Body of pancreas (tissue), 4 donors: ENCODE measurements around the gene NEDD4L. TPM values are rescaled to one million over a fixed set of nuclear protein-coding genes. Genes with fewer than 3 reads are reported as not detected.

ENCODE experiments used
- ATAC-seq: fragments of 150-250 bp; one replicate; pipeline ENCODE4 v1.9.1; 2016
- DNase-seq, 4 donors: peaks; one replicate each; pipeline ENCODE4 v3.0.0-alpha.2; 2019
- H3K27ac ChIP-seq, 4 donors: fragments of 200-600 bp; sonication (generic); 1 replicate in 3 of 4; 2 replicates in 1 of 4; pipeline versions ENCODE4 v1.5.1 to v1.6.1; 2016 to 2019; ENCODE audit warnings: mild to moderate bottlenecking in 1 of 4, mixed read lengths in 1 of 4, moderate library complexity in 1 of 4
- H3K27me3 ChIP-seq, 2 donors: fragments of 200-600 bp; sonication (generic); one replicate each; pipeline ENCODE4 v1.6.0; 2016; ENCODE audit warnings: mild to moderate bottlenecking in 1 of 2
- H3K36me3 ChIP-seq, 2 donors: fragments of 200-600 bp; sonication (generic); replicated peaks in 1 of 2; 2 replicates each; pipeline ENCODE4 v1.5.1; 2016; ENCODE audit warnings: low read depth in 2 of 2; ENCODE audit not compliant: insufficient read depth in 1 of 2
- H3K4me1 ChIP-seq: fragments of 200-600 bp; sonication (generic); one replicate; pipeline ENCODE4 v1.6.0; 2016
- H3K4me3 ChIP-seq, 2 donors: fragments of 200-600 bp; sonication (generic); 1 replicate in 1 of 2; 2 replicates in 1 of 2; pipeline ENCODE4 v1.5.1; 2016 to 2019
- H3K9me3 ChIP-seq, 3 donors: fragments of 200-600 bp; sonication (generic); 1 replicate in 2 of 3; 2 replicates in 1 of 3; pipeline ENCODE4 v1.5.1; 2016
- POLR2A ChIP-seq, 3 donors: fragments of 450-650 bp; IDR thresholded peaks; one replicate each; pipeline ENCODE4 v1.6.1; 2016; ENCODE audit warnings: antibody characterized with exemption in 3 of 3, mild to moderate bottlenecking in 2 of 3
- WGBS, 2 donors: methylation state at CpG; one replicate each; pipeline ENCODE4 v1.1.5; 2017; 5-methylcytosine and 5-hydroxymethylcytosine counted together
- intact Hi-C: fragments of 100-400 bp; cut with DNase I; formaldehyde crosslinking; loops from one replicate; pipeline ENCODE4 v1.15.1; 2023
- total RNA-seq, 2 donors: library from RNA; depleted of rRNA; stranded (reverse); fragments of >200 nt; gene quantifications; one replicate each; pipeline ENCODE4 v1.1.0, GENCODE V29; 2016
- TF ChIP-seq, protein P1 (sequence below), 7 experiments: fragments of 450-650 bp in 4 of 7; fragments of 200-600 bp in 3 of 7; sonication (generic) in 3 of 7; IDR thresholded peaks; one replicate each; pipeline ENCODE4 v1.5.1; 2016 to 2019; ENCODE audit warnings: antibody characterized with exemption in 7 of 7

NEDD4L gene
- total RNA-seq, 2 donors from 2014 or later: 105 to 108 TPM

DNA sequence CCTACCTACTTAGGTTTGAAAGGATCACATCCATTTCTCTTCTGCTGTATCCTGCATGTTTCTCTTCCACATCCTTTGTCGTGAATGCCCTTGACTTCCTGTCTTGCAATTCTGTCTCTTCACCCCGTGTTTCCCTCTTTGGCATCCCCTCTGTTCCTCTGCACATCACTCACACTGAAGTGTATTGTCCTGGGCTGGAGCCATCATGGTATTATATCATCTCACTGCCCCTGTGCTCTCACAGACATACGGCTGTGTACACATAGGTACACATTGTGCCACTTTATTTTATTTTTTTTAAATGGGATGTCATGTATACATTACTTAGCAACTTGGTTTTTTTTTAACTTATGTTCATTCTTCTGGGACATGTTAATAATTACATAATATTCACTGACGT, 293.3 kb downstream of the NEDD4L start:
- Histone ChIP-seq H3K4me1 (peaks cover 30% of the 10 kb centered on the region), H3K36me3 (peaks cover 0 to 6% of the 10 kb centered on the region in 2 donors), H3K4me3 (no peak overlapping the region), H3K9me3 (no peaks in the 10 kb centered on the region), H3K27ac (peak overlapping the region in 3 of 4 donors; percentile 54 to 70 (median 70)), H3K27me3 (no peaks in the 10 kb centered on the region)
- WGBS, 2 donors: 34 to 37% methylated on average over 4 of the region's 4 CpGs
- no peak for ATAC-seq
- intact Hi-C loops: no loop called here
- no peak for DNase-seq
- TF ChIP-seq, protein P1, sequence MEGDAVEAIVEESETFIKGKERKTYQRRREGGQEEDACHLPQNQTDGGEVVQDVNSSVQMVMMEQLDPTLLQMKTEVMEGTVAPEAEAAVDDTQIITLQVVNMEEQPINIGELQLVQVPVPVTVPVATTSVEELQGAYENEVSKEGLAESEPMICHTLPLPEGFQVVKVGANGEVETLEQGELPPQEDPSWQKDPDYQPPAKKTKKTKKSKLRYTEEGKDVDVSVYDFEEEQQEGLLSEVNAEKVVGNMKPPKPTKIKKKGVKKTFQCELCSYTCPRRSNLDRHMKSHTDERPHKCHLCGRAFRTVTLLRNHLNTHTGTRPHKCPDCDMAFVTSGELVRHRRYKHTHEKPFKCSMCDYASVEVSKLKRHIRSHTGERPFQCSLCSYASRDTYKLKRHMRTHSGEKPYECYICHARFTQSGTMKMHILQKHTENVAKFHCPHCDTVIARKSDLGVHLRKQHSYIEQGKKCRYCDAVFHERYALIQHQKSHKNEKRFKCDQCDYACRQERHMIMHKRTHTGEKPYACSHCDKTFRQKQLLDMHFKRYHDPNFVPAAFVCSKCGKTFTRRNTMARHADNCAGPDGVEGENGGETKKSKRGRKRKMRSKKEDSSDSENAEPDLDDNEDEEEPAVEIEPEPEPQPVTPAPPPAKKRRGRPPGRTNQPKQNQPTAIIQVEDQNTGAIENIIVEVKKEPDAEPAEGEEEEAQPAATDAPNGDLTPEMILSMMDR (IDR thresholded peaks at IDR 0.05): no peak
- no peak for TF ChIP-seq POLR2A (IDR thresholded peaks at IDR 0.05)

DNA sequence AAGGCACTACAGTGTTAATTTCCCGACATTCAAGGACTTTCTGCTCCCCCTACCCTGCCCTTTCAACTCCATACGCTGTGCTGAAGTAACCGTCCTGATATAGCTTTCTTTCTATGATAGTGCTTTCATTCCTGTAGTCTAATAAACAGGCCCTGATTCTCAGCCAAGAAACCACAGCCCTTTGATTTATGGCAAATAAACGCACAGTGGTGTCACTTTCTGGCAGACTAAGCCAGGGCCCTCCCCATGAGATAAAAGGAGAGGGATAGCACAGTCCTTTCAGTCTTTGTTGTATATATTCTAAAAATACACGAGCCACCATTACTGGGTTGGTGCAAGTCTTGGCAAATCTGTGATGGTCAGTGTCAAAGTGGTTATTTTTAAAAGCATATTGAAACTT, 293.7 kb downstream of the NEDD4L start:
- TF ChIP-seq, protein P1 (IDR thresholded peaks at IDR 0.05): no peak
- no peak for TF ChIP-seq POLR2A (IDR thresholded peaks at IDR 0.05)
- ATAC-seq: peak; percentile 45
- no peak for DNase-seq
- no peaks in the 10 kb centered on the region for H3K9me3 ChIP-seq
- H3K27me3 ChIP-seq: no peaks in the 10 kb centered on the region
- peak overlapping the region in 3 of 4 donors; percentile 54 to 70 (median 70) for H3K27ac ChIP-seq
- intact Hi-C loops: no loop called here
- 13 to 22% methylated on average over 5 of the region's 5 CpGs for WGBS, 2 donors
- H3K4me3 ChIP-seq: no peak overlapping the region
- peaks cover 0 to 6% of the 10 kb centered on the region in 2 donors for H3K36me3 ChIP-seq
- peaks cover 30% of the 10 kb centered on the region for H3K4me1 ChIP-seq

- H3K36me3 ChIP-seq: peaks cover 0 to 9% of the 10 kb centered on the region in 2 donors
- ATAC-seq: no peak
- TF ChIP-seq POLR2A (IDR thresholded peaks at IDR 0.05): no peak
- TF ChIP-seq, protein P1 (IDR thresholded peaks at IDR 0.05): no peak
- H3K27me3 ChIP-seq: no peaks in the 10 kb centered on the region
- no peaks in the 10 kb centered on the region for H3K9me3 ChIP-seq
- intact Hi-C loops: no loop called here
- no peak for DNase-seq
- H3K27ac ChIP-seq: peak overlapping the region in 3 of 4 donors; percentile 54 to 70 (median 70)
- no peak overlapping the region for H3K4me3 ChIP-seq
- peaks cover 30% of the 10 kb centered on the region for H3K4me1 ChIP-seq
- 70 to 72% methylated on average over 2 to 3 of the region's 3 CpGs for WGBS, 2 donors
Observed at GRCh38 chr18:58338141-58338540, 294.1 kb downstream of the NEDD4L start.

DNA sequence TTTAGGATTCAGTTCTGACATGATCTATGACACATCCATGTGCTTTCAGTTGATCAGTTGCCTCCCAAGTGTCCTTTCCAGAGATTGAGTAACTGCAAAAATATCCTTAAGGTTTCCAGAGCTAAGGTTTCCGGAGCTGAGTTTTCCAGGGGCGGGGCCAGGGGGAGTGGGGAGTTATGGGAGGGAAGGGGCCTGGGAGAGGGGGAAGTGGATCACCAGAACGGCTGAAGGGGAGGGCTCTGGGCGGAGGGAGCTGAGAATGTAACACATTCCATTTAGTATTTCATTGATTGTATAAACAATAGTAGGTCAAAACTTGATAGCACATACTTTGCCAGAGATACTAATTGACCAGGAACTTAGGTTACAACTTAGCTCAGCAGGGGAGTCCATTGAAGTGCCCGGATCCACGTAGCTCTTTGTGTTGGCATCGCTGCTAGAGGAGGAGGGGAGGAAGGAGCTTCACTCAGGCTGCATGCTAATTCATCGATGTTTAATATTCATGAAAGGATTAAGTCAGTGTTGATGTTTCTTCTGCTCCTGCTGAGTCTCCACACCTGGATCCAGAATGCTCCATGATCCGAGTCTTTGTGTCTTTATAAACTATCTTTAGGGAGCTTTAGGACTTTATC, 295.1 kb downstream of the NEDD4L start:
- Histone ChIP-seq H3K4me3 (no peak overlapping the region), H3K27me3 (no peaks in the 10 kb centered on the region), H3K9me3 (no peaks in the 10 kb centered on the region), H3K4me1 (peaks cover 30% of the 10 kb centered on the region), H3K36me3 (peaks cover 0 to 7% of the 10 kb centered on the region in 2 donors), H3K27ac (peak overlapping the region; percentile 25 to 70 (median 62))
- 19 to 24% methylated on average over 9 of the region's 9 CpGs for WGBS, 2 donors
- TF ChIP-seq, protein P1 (IDR thresholded peaks at IDR 0.05): no peak
- TF ChIP-seq POLR2A (IDR thresholded peaks at IDR 0.05): no peak
- ATAC-seq (peak; percentile 86), DNase-seq (peak; percentile 54 to 63 (median 58))
- intact Hi-C loops: no loop called here

- H3K9me3 ChIP-seq: no peaks in the 10 kb centered on the region
- intact Hi-C loops: no loop called here
- 80 to 94% methylated on average over 5 of the region's 5 CpGs for WGBS, 2 donors
- ATAC-seq: no peak
- no peak overlapping the region for H3K4me3 ChIP-seq
- TF ChIP-seq, protein P1 (IDR thresholded peaks at IDR 0.05): no peak
- TF ChIP-seq POLR2A (IDR thresholded peaks at IDR 0.05): no peak
- H3K27me3 ChIP-seq: no peaks in the 10 kb centered on the region
- DNase-seq: no peak
- peak overlapping the region in 3 of 4 donors; percentile 54 to 70 (median 70) for H3K27ac ChIP-seq
- peaks cover 30% of the 10 kb centered on the region for H3K4me1 ChIP-seq
- peaks cover 0 to 6% of the 10 kb centered on the region in 2 donors for H3K36me3 ChIP-seq
Observed at GRCh38 chr18:58339890-58340289, 295.9 kb downstream of the NEDD4L start.
